ENCODE measurements around the gene ZBTB46. TPM values are rescaled to one million over a fixed set of nuclear protein-coding genes. Genes with fewer than 3 reads are reported as not detected.

The ZBTB46 gene
- total RNA-seq, 1 experiment from 2014 or later, result 9.5 TPM

GRCh38 chr20:63808145-63808724 is 22.8 kb downstream of the ZBTB46 start:
- intact Hi-C loops (cut with micrococcal nuclease; ENCODE audit: unreplicated experiment), result no loop called here
- BruUV-seq (replicated peaks), result no TSS peak
- Mint-ChIP-seq H3K27ac (ENCODE audit: unreplicated experiment) (no peak overlapping the region), H3K36me3 (ENCODE audit: insufficient read depth, unreplicated experiment) (no peaks in the 10 kb centered on the region), H3K9me3 (ENCODE audit: unreplicated experiment) (no peaks in the 10 kb centered on the region), H3K4me3 (ENCODE audit: unreplicated experiment) (no peak overlapping the region), H3K4me1 (ENCODE audit: low read depth, unreplicated experiment) (no peaks in the 10 kb centered on the region), H3K27me3 (ENCODE audit: insufficient read depth, unreplicated experiment) (no peaks in the 10 kb centered on the region)
- ChIA-PET CTCF (no interaction called here), POLR2A (no interaction called here)
- no peak overlapping the region for H3K4me3 ChIP-seq (ENCODE audit: low read depth, low read length)
- TF ChIP-seq, protein P1, sequence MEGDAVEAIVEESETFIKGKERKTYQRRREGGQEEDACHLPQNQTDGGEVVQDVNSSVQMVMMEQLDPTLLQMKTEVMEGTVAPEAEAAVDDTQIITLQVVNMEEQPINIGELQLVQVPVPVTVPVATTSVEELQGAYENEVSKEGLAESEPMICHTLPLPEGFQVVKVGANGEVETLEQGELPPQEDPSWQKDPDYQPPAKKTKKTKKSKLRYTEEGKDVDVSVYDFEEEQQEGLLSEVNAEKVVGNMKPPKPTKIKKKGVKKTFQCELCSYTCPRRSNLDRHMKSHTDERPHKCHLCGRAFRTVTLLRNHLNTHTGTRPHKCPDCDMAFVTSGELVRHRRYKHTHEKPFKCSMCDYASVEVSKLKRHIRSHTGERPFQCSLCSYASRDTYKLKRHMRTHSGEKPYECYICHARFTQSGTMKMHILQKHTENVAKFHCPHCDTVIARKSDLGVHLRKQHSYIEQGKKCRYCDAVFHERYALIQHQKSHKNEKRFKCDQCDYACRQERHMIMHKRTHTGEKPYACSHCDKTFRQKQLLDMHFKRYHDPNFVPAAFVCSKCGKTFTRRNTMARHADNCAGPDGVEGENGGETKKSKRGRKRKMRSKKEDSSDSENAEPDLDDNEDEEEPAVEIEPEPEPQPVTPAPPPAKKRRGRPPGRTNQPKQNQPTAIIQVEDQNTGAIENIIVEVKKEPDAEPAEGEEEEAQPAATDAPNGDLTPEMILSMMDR (IDR thresholded peaks at IDR 0.05; ENCODE audit: insufficient read depth in 1 of 2, low read depth in 1 of 2, low read length in 1 of 2, severe bottlenecking in 1 of 2, unreplicated experiment in 1 of 2), result no peak
- H3K27me3 ChIP-seq (replicated peaks; ENCODE audit: control insufficient read depth, insufficient read depth, low read length), result no peaks in the 10 kb centered on the region
- no peaks in the 10 kb centered on the region for H3K9me3 ChIP-seq
- no peaks in the 10 kb centered on the region for H3K36me3 ChIP-seq (ENCODE audit: control insufficient read depth, insufficient read depth, low read length)
- H3K4me1 ChIP-seq, result no peaks in the 10 kb centered on the region
- no peak for DNase-seq

DNA sequence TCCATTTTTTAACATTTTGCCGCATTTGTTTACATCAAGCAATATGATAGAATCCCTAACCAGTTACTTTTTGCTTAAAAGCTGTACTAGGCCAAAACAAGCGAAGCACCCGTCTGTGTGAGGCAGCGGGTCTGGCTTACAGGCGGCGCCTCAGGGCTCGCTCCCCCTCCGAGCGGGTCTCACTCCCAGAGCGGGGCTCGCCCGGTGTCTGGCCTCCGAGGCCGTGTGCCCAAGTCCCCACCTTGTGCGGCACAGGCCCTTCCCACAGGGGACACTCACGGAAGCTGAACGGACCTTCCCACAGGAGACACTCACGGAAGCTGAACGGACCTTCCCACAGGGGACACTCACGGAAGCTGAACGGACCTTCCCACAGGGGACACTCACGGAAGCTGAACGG is 23.4 kb downstream of the ZBTB46 start:
- Mint-ChIP-seq H3K4me3 (ENCODE audit: unreplicated experiment) (no peak overlapping the region), H3K9me3 (ENCODE audit: unreplicated experiment) (no peaks in the 10 kb centered on the region), H3K27ac (ENCODE audit: unreplicated experiment) (no peak overlapping the region), H3K36me3 (ENCODE audit: insufficient read depth, unreplicated experiment) (no peaks in the 10 kb centered on the region), H3K27me3 (ENCODE audit: insufficient read depth, unreplicated experiment) (no peaks in the 10 kb centered on the region), H3K4me1 (ENCODE audit: low read depth, unreplicated experiment) (no peaks in the 10 kb centered on the region)
- intact Hi-C loops (cut with micrococcal nuclease; ENCODE audit: unreplicated experiment), result no loop called here
- no peak overlapping the region for H3K4me3 ChIP-seq (ENCODE audit: low read depth, low read length)
- no peaks in the 10 kb centered on the region for H3K36me3 ChIP-seq (ENCODE audit: control insufficient read depth, insufficient read depth, low read length)
- no peaks in the 10 kb centered on the region for H3K4me1 ChIP-seq
- CTCF ChIA-PET, result no interaction called here
- TF ChIP-seq, protein P1 (IDR thresholded peaks at IDR 0.05; ENCODE audit: insufficient read depth in 1 of 2, low read depth in 1 of 2, low read length in 1 of 2, severe bottlenecking in 1 of 2, unreplicated experiment in 1 of 2), result no peak
- no peaks in the 10 kb centered on the region for H3K9me3 ChIP-seq
- BruUV-seq (replicated peaks), result no TSS peak
- H3K27me3 ChIP-seq (replicated peaks; ENCODE audit: control insufficient read depth, insufficient read depth, low read length), result no peaks in the 10 kb centered on the region
- DNase-seq, result no peak
- POLR2A ChIA-PET, result no interaction called here

DNA sequence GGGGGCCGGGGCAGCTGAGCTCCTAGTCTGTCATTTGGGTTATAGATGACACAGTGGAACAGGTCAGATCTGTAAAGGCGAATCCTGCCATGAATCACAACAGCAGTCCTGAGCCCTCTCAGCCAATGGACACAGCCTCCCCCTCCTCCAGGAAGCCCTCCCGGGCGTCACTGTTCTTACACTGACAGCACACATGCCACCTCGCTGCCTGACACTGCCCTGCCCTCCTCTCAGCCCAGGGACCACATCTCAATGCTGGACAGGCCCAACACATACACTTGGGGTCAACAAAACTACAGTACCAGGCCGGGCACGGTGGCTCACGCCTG is 26.8 kb downstream of the ZBTB46 start:
- Histone ChIP-seq H3K4me3 (ENCODE audit: low read depth, low read length) (no peak overlapping the region), H3K36me3 (ENCODE audit: control insufficient read depth, insufficient read depth, low read length) (no peaks in the 10 kb centered on the region), H3K27me3 (replicated peaks; ENCODE audit: control insufficient read depth, insufficient read depth, low read length) (no peaks in the 10 kb centered on the region), H3K9me3 (peaks cover 6% of the 10 kb centered on the region; the same call in 1 of the 2 replicates), H3K4me1 (no peaks in the 10 kb centered on the region)
- CTCF ChIA-PET, result no interaction called here
- no peak for DNase-seq
- TF ChIP-seq, protein P1 (IDR thresholded peaks at IDR 0.05; ENCODE audit: insufficient read depth in 1 of 2, low read depth in 1 of 2, low read length in 1 of 2, severe bottlenecking in 1 of 2, unreplicated experiment in 1 of 2), result no peak
- Mint-ChIP-seq H3K36me3 (ENCODE audit: insufficient read depth, unreplicated experiment) (no peaks in the 10 kb centered on the region), H3K27ac (ENCODE audit: unreplicated experiment) (no peak overlapping the region), H3K27me3 (ENCODE audit: insufficient read depth, unreplicated experiment) (no peaks in the 10 kb centered on the region), H3K4me3 (ENCODE audit: unreplicated experiment) (no peak overlapping the region), H3K4me1 (ENCODE audit: low read depth, unreplicated experiment) (no peaks in the 10 kb centered on the region), H3K9me3 (ENCODE audit: unreplicated experiment) (no peaks in the 10 kb centered on the region)
- intact Hi-C loops (cut with micrococcal nuclease; ENCODE audit: unreplicated experiment), result no loop called here
- POLR2A ChIA-PET, result no interaction called here
- BruUV-seq (replicated peaks), result no TSS peak

Data from Caco-2 (cell line).